Loucy (cell line): ENCODE measurements around the gene STAP1.

Experiments used
- H2AFZ ChIP-seq: fragments of 200-600 bp; sonication (generic); 2 replicates; pipeline ENCODE4 v1.6.0; 2016; ENCODE audit warnings: antibody characterized with exemption, mild to moderate bottlenecking, low read length, moderate library complexity
- H3F3A ChIP-seq: fragments of 200-600 bp; 2 replicates; pipeline ENCODE4 v1.6.0; 2016; ENCODE audit warnings: antibody characterized with exemption, low read depth, mild to moderate bottlenecking
- H3K27me3 ChIP-seq: fragments of 200-600 bp; sonication (generic); 2 replicates; pipeline ENCODE4 v1.6.1; 2014; ENCODE audit warnings: low read length, mild to moderate bottlenecking; ENCODE audit not compliant: insufficient read depth, poor library complexity, severe bottlenecking
- H3K36me3 ChIP-seq: fragments of 200-600 bp; sonication (generic); 2 replicates; pipeline ENCODE4 v1.6.1; 2016; ENCODE audit warnings: low read length; ENCODE audit not compliant: insufficient read depth
- H3K4me1 ChIP-seq: fragments of 200-600 bp; sonication (generic); 2 replicates; pipeline ENCODE4 v1.5.1; 2014; ENCODE audit warnings: low read length, mild to moderate bottlenecking; ENCODE audit not compliant: insufficient read depth, poor library complexity, severe bottlenecking
- H3K4me2 ChIP-seq: fragments of 200-600 bp; sonication (generic); 2 replicates; pipeline ENCODE4 v1.6.0; 2014; ENCODE audit warnings: antibody characterized with exemption, low read length, low read depth, mild to moderate bottlenecking; ENCODE audit not compliant: poor library complexity, severe bottlenecking
- H3K4me3 ChIP-seq: fragments of 200-600 bp; sonication (generic); 2 replicates; pipeline ENCODE4 v1.5.1; 2014; ENCODE audit warnings: low read length, mild to moderate bottlenecking, mixed read lengths; ENCODE audit not compliant: poor library complexity, severe bottlenecking
- H3K79me2 ChIP-seq: fragments of 200-600 bp; sonication (generic); 2 replicates; pipeline ENCODE4 v1.6.1; 2014; ENCODE audit warnings: low read length; ENCODE audit not compliant: insufficient read depth
- H3K9ac ChIP-seq: fragments of 200-600 bp; sonication (generic); 2 replicates; pipeline ENCODE4 v1.6.0; 2014; ENCODE audit warnings: mild to moderate bottlenecking, low read depth, low read length, moderate library complexity; ENCODE audit not compliant: poor library complexity, severe bottlenecking
- H3K9me2 ChIP-seq: fragments of 200-600 bp; sonication (generic); replicated peaks from 2 replicates; pipeline ENCODE4 v1.6.1; 2016; ENCODE audit warnings: low read depth, low read length, mixed read lengths
- H3K9me3 ChIP-seq: fragments of 200-600 bp; sonication (generic); 2 replicates; pipeline ENCODE4 v1.6.1; 2014; ENCODE audit warnings: mild to moderate bottlenecking, antibody characterized with exemption, low read length, low read depth; ENCODE audit not compliant: insufficient read depth
- H4K20me1 ChIP-seq: fragments of 200-600 bp; sonication (generic); 2 replicates; pipeline ENCODE4 v1.6.0; 2014; ENCODE audit warnings: antibody characterized with exemption, low read length, mild to moderate bottlenecking; ENCODE audit not compliant: insufficient read depth, poor library complexity, severe bottlenecking
- EZH2phosphoT487 ChIP-seq: fragments of 200-600 bp; IDR thresholded peaks from 2 replicates; pipeline ENCODE4 v1.6.1; 2018; ENCODE audit warnings: antibody characterized with exemption, mild to moderate bottlenecking, moderate library complexity, borderline replicate concordance
- TF ChIP-seq, protein P1 (sequence below): fragments of 200-600 bp; sonication (generic); conservative IDR thresholded peaks from 2 replicates; pipeline ENCODE4 v1.5.1; 2014; ENCODE audit warnings: mild to moderate bottlenecking, antibody characterized with exemption, low read length

STAP1 gene

DNA sequence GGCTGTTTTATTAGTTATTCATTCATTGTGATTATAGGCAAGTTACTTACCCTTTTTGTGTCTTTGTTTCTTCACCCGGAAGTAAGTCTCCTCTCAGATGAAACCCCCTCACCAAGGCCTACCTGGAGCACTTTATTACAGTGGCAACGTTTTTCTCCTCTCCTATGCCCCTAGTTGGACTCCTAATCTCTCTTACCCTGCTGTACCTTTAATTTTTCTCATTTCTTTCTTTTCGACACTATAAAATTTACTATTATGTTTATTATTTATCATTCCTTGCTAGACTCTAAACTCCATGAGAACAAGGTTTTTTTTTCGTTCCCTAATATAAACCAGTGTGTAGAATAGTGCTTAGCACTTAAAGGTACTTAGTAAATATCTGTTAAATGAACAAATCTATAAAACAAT, 17.5 kb downstream of the STAP1 start:
- H3K9me2 ChIP-seq, result no peaks in the 10 kb centered on the region
- no peaks in the 10 kb centered on the region for H4K20me1 ChIP-seq
- no peak overlapping the region for H2AFZ ChIP-seq
- no peaks in the 10 kb centered on the region for H3K27me3 ChIP-seq
- H3K4me2 ChIP-seq, result peak overlapping the region; percentile 47
- H3K4me3 ChIP-seq, result no peak overlapping the region
- no peaks in the 10 kb centered on the region for H3K9me3 ChIP-seq
- H3K79me2 ChIP-seq, result no peaks in the 10 kb centered on the region
- no peaks in the 10 kb centered on the region for H3F3A ChIP-seq
- peaks cover 60% of the 10 kb centered on the region for H3K4me1 ChIP-seq
- TF ChIP-seq, protein P1, sequence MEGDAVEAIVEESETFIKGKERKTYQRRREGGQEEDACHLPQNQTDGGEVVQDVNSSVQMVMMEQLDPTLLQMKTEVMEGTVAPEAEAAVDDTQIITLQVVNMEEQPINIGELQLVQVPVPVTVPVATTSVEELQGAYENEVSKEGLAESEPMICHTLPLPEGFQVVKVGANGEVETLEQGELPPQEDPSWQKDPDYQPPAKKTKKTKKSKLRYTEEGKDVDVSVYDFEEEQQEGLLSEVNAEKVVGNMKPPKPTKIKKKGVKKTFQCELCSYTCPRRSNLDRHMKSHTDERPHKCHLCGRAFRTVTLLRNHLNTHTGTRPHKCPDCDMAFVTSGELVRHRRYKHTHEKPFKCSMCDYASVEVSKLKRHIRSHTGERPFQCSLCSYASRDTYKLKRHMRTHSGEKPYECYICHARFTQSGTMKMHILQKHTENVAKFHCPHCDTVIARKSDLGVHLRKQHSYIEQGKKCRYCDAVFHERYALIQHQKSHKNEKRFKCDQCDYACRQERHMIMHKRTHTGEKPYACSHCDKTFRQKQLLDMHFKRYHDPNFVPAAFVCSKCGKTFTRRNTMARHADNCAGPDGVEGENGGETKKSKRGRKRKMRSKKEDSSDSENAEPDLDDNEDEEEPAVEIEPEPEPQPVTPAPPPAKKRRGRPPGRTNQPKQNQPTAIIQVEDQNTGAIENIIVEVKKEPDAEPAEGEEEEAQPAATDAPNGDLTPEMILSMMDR, result no peak
- no peak for TF ChIP-seq EZH2phosphoT487
- H3K36me3 ChIP-seq, result no peaks in the 10 kb centered on the region; the same call in 1 of the 2 replicates
- H3K9ac ChIP-seq, result no peak overlapping the region

DNA sequence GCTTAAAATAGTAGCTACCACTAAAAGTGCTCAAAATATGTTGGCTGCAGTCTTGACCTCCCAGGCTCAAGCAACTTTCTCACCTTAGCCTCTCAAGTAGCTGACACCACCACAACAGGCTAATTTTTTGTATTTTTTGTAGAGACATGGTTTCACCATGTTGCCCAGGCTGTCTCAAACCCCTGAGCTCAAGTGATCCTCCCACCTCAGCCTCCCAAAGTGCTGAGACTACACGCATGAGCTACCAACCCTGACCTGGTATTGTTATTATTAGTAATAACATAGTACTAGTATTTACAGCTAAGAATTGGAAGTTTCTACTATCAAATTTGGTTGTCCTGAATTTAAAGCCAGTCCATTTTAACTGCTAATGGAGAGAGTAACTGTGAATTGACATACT, 18.0 kb downstream of the STAP1 start:
- Histone ChIP-seq H2AFZ (no peak overlapping the region), H3K79me2 (no peaks in the 10 kb centered on the region), H3K4me2 (no peak overlapping the region), H3K27me3 (no peaks in the 10 kb centered on the region), H3F3A (no peaks in the 10 kb centered on the region), H3K9me3 (no peaks in the 10 kb centered on the region), H3K36me3 (no peaks in the 10 kb centered on the region; the same call in 1 of the 2 replicates), H3K4me3 (no peak overlapping the region), H3K4me1 (peaks cover 58% of the 10 kb centered on the region), H3K9ac (no peak overlapping the region), H4K20me1 (no peaks in the 10 kb centered on the region), H3K9me2 (no peaks in the 10 kb centered on the region)
- TF ChIP-seq, protein P1, result no peak

DNA sequence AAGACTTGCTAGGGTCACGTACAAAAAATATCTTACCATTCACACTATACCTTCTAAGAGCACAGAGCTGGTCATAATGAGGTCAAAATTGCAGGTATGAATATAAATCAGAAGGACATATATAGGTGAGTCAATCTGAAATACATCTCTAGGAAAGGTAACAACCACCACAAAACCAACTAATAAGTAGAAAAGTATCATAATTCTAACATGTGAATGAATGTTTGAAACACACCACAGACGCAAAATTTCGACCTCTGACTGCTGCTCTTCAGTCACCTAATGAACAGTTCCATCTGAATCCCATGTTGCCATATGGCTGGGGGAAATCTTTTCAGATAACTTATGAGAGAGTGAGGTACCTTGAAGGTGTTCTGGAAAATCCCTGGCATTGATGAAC, 22.1 kb downstream of the STAP1 start:
- Histone ChIP-seq H3K79me2 (no peaks in the 10 kb centered on the region), H4K20me1 (no peaks in the 10 kb centered on the region), H3K27me3 (no peaks in the 10 kb centered on the region), H3K9ac (peak overlapping the region; percentile 37), H3K4me2 (peak overlapping the region; percentile 73), H3K4me1 (peaks cover 35% of the 10 kb centered on the region), H3K9me2 (no peaks in the 10 kb centered on the region), H3F3A (peaks cover 3% of the 10 kb centered on the region; the same call in 1 of the 2 replicates), H3K36me3 (no peaks in the 10 kb centered on the region; the same call in 1 of the 2 replicates), H3K4me3 (no peak overlapping the region), H2AFZ (no peak overlapping the region), H3K9me3 (no peaks in the 10 kb centered on the region)
- TF ChIP-seq EZH2phosphoT487, result no peak
- TF ChIP-seq, protein P1, result no peak
